NCI-H1694 (cell line): ENCODE data around the gene ANKS1A.
A peak's percentile ranks its signal among the peaks of the same experiment; 100 is the strongest.
"Not testable (repeated sequence)": the region's sequence is repeated elsewhere in the genome, so short reads cannot be mapped to it uniquely, and the experiment has no call there.

Experiments used
- DNase-seq: peaks from one replicate; lab custom pipeline; 2025; lab: John Stamatoyannopoulos, UW

ANKS1A gene

DNA sequence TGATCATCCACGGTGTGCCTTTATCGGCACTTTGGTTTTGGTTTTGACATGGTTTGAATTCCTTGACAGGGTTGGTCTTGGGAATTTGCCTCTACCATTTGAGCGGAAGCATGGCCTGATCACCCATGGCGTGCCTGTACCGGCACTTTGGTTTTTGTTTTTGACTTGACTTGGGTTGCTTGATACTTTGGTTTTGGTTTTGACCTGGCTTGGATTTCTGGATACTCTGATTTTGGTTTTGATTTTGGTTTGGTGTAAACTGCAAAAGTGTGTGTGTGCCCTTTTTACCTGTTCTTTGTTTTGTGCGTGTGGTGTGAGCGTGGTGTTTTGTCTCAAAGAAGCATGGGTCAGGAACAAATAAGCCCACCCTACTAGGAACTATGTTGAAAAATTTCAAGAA, 110.1 kb downstream of the ANKS1A start:
- DNase-seq = not testable (repeated sequence)

DNA sequence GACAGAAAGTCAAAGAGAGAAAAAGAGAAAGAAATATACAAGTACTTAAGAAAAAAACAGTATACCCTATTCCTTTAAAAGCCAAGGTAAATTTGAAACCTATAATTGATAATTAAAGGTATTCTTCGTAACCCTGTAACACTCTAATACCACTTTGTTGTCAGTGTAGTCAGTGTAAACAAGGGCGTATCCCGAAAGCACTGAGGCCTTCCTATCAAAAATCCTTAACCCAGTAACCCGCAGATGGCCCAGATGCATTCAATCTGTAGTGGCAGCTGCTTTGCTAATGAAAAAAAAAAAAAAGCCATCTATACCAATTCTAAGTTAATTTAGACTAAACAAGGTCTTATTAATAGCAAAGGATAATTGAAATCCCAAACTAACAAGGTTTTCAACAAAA, 110.9 kb downstream of the ANKS1A start:
- DNase-seq = peak; percentile 10

DNA sequence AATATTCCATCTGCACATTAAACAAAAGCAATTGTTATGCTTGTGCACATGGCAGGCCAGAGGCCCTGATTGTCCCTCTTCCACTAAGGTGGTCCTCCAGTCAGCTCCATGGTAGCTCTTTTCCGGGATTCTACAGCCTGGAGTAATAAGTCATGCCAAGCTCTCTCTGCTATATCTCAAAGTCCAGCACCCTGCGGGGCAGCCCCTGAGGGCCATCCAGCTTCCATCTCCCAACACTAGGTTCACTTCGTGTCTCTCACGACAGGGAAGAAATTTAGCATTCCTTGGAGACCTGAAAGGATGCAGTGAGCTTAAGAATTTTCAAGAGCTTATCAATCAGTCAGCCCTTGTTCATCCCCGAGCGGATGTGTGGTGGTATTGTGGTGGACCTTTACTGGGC, 112.3 kb downstream of the ANKS1A start:
- DNase-seq = not testable (repeated sequence)

DNA sequence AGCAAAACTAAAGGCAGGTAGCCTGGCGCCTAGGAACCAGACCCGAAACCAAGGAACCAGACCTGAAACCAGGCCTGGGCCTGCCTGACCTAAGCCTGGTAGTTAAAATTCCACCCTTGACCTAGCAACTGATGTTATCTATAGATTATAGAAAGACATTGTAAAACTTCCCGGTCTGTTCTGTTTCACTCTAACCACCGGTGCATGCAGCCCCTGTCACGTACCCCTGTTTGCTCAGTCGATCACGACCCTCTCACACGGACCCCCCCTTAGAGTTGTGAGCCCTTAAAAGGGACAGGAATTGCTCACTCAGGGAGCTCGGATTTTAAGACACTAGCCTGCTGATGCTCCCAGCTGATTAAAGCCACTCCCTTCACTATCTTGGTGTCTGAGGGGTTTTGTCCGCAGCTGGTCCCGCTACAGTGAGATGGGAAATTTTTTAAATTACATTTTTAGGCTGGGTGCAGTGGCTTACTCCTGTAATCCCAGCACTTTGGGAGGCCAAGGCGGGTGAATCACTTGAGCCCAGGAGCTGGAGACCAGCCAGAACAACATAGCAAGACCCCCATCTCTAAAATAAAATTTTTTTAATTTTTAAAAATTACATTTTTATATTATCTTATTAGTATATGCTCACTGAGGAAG, 115.0 kb downstream of the ANKS1A start:
- not testable (repeated sequence) for DNase-seq

DNA sequence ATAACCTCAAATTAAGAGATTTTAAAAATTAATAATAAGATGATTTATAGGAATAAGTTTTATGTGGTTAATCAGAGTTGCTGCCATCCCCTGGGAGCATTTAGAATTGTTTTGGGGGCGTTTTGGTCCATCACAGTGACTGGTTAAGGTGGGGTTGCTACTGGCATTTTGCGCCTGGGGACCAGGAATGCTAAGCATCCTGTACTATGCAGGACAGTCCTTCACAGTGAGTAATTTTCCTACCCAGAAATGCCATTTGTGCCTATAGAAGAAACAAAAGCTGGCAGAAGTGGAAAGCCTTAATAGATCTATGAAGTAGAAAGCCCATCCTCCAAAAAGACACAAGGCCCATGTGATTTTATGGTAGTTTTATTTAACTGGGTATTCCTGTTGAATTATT, 118.0 kb downstream of the ANKS1A start:
- no peak for DNase-seq

DNA sequence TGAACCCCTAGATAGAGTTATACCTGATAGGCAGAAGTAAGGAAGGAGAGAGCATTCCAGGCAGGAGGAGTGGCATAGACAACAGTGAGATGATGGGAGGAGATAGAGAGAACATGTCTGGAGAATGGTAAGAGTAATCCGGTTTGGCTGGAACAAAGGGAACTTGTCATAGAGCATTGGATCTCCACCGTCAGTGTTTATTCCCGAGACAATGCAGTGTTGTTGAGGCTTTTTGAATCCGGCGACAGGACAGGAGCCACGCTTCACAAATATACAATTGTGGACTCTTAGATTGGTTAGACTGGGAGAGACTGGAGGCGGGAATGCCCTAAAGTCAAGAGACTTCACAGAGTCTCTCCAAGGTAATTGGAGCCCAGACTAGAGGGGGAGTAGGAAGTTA, 119.8 kb downstream of the ANKS1A start:
- no peak for DNase-seq

DNA sequence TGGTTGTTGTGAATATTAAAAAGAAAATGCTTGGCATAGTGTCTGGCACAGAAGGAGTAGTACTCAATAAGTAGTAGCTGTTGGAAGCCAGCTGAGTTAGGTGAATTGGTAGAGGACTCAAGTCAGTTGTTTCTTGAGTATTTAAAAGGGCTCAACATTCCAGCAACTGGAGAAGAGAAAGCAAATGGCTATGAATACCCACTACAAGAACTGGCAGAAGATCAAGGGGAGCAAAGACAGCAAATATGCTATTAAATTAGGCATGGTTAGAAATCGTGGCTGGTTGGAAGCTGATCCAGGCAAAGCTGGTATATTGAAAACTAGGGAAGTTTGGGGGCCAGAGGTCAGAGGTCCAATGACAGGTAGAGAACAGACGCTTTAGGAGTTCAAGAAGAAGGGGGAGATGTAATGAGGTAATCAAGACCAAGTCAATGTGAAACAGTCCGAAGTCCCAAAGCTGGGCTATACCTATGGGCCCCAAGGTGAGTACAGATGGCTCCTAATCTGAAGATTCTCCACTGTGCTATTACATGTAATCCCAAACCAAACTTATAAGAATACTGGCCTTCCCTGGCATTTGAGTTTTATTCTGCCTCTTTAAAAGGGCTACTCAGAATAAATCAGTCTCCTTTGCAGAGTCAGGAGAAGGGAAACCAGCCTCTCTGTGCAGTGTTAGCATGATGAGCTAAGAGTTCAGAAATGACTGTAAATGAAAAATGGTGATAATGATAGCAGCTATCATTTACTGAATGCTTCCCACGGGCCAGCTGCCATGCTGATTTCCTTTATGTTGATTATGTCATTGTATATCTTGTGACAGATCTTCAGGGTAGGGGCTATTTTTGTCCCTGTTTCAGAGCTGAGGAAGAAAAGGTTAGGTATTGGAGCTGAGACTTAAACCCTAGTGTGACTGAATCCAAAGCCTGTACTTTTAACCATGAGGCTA, 122.3 kb downstream of the ANKS1A start:
- DNase-seq = no peak

DNA sequence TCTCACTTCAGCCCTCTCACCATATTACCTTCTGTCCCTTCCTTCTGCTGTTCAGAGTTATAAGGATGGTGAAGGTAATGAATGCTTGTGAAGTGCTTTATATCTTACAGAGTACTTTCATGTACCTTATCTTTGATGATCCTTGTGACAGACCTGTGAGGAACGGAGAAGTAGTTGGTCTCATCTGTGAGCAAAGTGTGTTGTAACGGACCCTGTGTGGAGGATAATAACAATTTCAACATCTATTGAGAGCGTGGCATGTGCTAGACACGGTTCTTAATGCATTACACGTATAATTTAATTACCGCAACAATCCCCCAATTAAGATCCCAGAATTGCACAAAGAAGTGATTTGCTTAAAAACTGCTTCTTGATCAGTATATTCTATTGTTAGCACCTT, 124.6 kb downstream of the ANKS1A start:
- DNase-seq = no peak

DNA sequence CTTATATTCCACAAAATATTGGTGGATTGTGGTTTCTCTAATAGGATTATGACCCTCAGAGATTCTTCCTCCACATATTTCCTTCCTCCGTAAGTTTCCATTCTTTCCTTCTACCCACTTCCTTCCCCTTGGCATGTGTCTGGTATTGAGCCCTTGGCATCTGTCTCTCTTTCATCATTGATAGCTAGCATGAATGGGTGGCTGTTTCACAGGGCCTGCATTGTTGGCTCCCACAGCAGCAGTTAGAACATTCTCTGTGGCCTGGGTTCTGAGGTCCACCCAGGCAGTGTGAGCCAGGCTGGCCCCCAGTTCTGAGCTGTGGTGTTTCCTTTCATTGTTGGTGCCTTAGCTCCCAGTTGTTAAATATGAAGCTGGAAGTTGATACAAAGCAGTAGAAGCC, 125.3 kb downstream of the ANKS1A start:
- no peak for DNase-seq

DNA sequence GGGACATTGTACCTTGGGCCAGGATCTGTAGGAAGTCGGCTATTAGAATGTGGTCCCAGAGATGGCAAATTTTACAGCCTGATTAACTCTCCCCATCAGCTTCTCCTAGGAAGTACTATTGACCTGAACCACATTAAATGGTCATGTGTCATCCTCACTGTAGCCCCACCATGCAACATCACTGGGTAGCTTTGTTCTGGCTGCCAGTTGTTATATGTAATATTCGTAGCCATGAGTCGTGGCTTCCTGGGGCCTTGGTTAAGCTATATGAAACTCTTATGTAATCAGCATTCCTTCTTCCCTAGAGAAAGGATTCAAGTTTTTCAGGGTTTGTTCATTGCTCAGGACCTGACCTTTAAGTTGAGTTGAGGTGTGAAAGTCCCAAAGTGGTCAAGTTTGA, 125.7 kb downstream of the ANKS1A start:
- no peak for DNase-seq

DNA sequence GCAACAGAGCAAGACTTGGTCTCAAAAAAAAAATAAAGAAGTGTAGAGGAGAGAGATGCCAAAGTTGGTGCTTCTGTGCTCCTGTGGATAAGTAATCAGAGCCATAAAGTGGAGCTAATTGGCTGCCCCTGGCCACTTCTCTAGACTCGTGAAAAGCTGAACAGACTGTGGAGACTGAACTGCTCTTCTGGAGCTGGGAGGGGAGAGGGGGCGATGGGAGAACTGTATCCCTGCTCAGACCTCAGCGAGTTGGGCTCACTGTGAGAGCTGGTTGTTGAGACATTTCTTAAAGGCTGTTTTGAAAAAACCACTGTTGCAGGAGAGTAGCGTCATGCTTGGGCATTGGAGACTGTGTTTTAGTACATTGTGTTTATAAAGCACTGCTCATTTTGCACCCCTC, 126.4 kb downstream of the ANKS1A start:
- DNase-seq = no peak

DNA sequence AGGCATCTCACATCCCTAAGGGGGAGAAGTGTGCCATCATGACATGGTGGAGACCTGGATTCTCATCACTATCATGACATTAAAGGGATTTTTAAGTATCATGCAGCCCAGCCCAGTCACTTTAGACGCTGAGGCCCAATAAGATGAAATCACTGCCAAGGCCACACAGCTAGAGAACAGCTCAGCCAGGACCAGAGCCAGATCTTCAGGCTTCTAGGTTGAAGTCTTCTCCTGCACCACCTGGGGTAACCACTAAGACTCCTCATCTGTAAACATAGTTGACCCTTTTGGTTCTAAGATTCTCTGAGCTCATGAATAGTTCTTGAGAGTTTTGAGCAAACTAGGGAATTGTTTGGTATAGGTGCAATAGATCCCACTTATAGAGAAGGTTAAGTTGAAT, 126.9 kb downstream of the ANKS1A start:
- no peak for DNase-seq

DNA sequence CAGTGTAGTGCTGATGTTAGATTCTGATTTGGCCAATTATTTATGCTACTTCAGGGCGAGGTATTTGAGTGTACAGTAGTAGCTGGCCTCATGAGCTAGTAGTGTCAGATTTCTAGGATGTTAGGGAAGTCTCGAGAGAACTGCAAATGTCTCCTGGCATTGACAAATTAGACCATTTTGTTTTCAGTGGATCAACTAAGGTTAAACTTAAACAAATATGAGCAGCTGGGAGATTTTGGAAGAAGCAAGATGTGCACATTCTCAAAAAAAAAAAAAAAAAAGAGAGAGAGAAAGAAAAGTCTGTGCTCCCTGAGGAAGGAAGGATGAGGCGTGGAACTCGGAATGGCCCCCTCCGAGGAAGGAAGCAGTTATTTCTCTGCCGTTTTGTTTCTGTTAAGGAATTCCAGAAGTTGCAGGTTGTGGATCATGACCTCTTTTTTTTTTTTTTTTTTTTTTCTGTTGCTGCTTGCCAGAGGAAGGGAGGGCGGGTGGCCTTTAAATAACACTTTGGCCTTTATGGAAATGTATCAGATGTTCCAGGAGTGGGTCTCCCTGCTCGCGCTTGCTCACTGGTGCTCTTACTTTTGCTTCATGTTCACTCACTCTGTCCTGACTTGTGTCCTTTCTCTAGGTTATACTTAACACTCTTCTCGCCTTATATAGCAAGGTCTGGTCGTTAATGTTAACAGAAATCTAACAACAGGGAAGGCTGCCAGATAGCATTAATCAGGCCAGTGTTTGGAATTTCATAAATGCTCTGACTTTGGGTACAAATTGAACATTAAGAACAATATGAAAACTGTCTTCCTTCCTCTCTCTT, 127.7 kb downstream of the ANKS1A start:
- DNase-seq = no peak

DNA sequence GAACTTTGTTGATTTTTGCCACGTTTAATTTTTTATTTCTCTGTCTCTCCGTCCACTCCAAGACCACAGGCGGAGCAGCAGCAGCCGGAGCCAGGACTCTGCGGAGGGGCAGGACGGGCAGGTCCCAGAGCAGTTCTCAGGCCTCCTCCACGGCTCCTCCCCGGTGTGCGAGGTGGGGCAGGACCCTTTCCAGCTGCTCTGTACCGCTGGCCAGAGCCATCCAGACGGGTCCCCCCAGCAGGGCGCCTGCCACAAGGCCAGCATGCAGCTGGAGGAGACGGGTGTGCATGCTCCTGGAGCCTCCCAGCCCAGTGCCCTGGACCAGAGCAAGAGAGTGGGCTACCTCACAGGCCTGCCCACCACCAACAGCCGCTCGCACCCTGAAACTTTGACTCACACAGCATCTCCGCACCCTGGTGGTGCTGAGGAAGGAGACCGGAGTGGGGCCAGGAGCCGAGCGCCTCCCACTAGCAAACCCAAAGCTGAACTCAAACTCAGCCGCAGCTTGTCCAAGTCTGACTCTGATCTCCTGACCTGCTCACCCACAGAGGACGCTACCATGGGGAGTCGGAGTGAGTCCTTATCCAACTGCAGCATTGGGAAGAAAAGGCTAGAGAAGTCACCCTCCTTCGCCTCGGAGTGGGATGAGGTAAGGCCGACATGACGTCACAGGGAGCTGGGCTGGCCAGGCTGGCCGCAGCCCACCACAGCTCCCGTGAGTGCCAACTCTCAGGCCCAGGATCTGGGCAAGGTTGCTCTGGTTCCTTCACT, 128.5 kb downstream of the ANKS1A start:
- DNase-seq = no peak

DNA sequence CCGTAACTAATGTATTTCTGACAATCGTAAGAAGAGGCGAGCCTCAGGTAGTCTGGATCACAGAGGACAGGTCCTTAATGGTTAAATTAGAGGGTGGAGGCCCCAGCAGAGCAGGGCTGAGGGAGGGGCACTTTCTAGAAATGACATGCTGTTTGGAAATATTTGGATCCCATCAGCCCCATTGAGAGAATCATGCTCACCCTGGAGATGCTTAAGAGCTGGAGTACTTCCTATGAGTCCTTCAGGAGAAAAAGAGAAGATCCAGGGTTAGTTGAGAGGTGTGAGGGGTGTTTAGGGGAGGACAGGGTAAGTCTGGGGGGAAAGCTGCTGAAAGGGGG, 129.1 kb downstream of the ANKS1A start:
- no peak for DNase-seq

DNA sequence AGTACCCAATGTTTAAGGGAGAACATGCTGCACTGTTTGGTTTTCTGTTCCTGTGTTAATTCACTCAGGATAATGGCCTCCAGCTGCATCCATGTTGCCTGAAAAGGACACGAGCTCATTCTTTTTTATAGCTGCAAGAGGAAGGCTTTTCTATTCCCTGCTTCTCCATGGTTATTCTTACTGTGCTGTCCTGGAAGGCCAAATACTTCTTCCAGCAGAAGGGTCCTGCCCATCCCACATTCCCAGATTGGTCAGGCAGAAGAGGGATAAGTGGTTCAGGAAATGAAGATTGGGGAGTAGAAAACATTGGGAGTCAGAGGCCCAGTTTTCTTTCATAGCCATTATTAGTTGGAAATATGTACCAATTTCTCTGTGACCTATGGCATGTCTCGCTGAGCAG, 129.7 kb downstream of the ANKS1A start:
- DNase-seq = no peak

DNA sequence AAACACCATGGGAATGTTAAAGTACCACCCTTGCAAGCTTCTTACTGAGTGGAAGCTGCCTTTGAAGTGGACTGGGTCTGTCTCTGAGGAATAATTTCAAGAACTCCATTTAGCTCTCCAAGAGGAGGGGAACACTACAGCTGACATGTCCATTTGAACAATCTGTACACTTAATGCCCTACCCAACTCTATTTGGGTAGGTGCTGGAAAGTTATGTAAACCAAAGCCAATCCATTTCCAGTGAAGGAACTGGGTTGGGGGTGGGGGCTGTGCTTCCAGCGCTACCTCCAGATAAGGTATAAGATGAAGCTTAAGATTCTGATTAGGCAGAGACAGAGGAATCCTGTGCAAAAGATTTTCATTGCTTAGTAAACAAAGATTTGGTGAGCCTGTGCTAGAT, 130.1 kb downstream of the ANKS1A start:
- no peak for DNase-seq

DNA sequence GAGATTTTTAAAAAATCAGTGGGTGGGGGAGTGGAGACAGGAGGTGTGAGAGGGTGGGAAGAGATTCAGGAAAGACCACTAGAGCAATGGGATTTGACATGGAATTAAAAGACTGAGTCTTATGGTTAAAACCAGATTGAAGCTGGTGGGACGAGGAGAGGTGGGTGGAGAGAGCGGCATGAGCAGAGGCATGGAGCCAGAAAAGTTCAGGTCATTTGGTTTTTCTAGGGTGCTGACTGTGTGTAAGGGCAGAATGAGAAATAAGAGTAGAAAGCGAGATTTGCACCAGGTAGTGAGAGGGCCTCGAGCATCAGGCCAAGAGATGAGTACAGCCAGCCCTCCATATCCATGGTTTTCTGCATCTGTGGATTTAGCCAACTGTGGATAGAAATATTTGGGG, 130.8 kb downstream of the ANKS1A start:
- no peak for DNase-seq

DNA sequence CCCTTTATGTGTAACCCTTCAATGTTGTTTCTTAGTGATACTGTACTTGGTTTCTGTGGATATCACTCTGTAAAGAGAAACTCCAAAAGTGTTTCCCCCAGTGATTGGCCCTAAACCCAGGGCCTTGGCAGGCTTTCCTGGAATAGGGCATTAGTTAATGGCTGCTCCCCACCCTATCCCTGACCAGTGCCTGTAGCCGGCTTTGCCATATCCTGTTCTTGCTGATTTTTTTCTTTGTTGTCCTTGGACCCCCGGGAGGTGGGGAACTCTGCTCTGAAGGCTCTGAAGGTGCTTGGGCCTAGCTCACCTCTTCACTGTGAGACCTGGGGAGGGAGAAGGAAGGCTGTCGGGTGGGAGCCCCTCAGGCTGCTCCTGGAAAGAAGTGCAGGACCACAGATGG, 131.9 kb downstream of the ANKS1A start:
- no peak for DNase-seq

DNA sequence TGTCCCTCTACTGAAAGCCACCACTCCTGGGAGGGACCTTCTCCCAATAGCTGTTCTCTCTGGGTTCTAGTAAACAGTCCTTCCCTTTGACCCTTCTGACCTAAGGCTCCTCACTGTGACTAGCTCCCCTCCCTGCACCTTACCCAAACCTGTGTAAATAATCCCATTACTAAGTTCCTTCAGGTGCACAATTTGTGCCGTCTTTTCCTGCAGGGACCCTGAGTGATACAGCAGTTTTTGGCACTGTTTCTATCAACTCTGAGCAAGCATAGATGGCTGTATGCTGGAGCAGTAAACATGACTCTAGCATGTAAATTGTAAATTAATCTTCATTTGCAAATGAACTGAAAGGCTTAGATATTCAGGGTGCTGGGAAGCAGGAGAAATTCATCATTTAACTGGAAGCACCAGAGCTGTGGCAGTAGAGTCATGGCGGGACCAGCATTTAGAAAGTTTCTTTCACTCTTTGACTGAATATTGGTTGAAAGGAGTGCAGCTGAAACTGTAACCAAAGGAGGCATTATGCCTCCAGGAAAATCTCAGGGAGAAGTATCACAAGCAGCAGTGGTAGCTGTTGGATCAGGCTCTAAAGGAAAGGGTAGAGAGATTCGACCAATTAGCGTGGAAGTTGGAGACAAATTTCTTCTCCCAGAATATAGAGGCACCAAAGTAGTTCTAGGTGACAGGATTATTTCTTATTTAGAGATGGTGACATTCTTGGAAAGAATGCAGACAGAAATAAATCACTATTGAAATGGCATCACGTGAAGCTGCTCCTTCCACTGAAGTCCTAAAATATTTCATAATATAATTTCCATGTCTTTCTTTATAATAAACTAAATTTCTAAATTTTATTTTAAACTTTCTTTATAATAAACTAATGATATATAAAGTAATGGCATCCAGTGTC, 134.3 kb downstream of the ANKS1A start:
- no peak for DNase-seq

DNA sequence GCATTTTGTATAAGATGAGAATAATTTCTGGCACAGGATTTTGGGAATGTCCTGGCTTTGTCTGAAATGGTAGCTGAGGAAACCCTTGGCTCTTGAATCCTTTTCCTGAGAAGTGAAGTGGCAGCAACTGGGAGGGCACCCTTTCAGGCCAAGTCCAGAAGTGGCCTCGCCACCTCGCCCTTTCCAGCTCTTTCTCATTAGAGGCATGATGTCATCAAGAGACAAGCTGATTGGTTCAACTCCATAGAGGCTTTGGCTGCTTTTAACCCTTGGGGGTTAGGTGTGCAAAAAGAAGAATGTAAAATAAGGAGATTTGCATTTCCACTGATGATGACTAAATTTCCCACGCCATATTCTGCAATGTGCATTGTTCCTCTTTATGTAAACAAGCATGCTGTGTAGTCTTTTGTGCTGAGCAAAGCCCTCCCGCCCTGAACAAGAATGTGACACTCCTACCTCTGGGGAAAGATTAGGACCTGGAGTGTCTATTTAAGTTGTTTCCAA, 135.5 kb downstream of the ANKS1A start:
- peak; percentile 16 for DNase-seq
